Renal cortex interstitium (tissue), 3 donors: ENCODE data around the gene ALPK3. TPM values are rescaled to one million over a fixed set of nuclear protein-coding genes. Genes with fewer than 3 reads are reported as not detected.

Source experiments
- polyA plus RNA-seq, 3 donors: library from polyadenylated mRNA; unstranded; fragments of 120-200 nt; gene quantifications; one replicate each; pipeline ENCODE4 v1.2.1, GENCODE V29; 2013; ENCODE audit not compliant: insufficient read length in 3 of 3

The ALPK3 gene
- polyA plus RNA-seq, 3 donors, result 17.4 to 27.1 (median 18.0) TPM

Other genes starting within 250 kb of the ALPK3 start
- 10 to 100 TPM; 28.3 to 30.9 (median 29.4) TPM for gene ZSCAN2, start 216.3 kb upstream of the ALPK3 start, polyA plus RNA-seq
- 10 to 100 TPM; 39.2 to 56.1 (median 42.1) TPM for gene WDR73, start 163.1 kb upstream of the ALPK3 start, polyA plus RNA-seq
- gene NMB, start 159.2 kb upstream of the ALPK3 start, polyA plus RNA-seq, result 1 to 10 TPM; 4.6 to 6.7 (median 5.3) TPM
- gene SEC11A, start 101.2 kb upstream of the ALPK3 start, polyA plus RNA-seq, result 100 to 1,000 TPM; 233 to 301 (median 271) TPM
- gene ZNF592, start 68.8 kb upstream of the ALPK3 start, polyA plus RNA-seq, result 10 to 100 TPM; 27.7 to 31.6 (median 31.4) TPM
- gene SLC28A1, start 67.3 kb downstream of the ALPK3 start, polyA plus RNA-seq, result 10 to 100 TPM in 1 of 3 donors, 1 to 10 TPM in 2; 6.8 to 10.3 (median 7.2) TPM
- 10 to 100 TPM; 39.1 to 82.9 (median 48.5) TPM for gene PDE8A, start 164.5 kb downstream of the ALPK3 start, polyA plus RNA-seq